RWPE2 (cell line): ENCODE data around the gene TNFRSF18.

Experiments used
- ATAC-seq: fragments of 200-7000 bp; cut with Tn5 transposase; 3 replicates; pipeline ENCODE4 v1.9.1; 2021; ENCODE audit warnings: low read depth
- DNase-seq: peaks from one replicate; pipeline ENCODE4 v3.0.0-alpha.2; 2020; ENCODE audit warnings: low spot score
- H3K27ac ChIP-seq: fragments of 450-650 bp; 2 replicates; pipeline ENCODE4 v1.5.1; 2017; ENCODE audit warnings: mild to moderate bottlenecking; ENCODE audit not compliant: poor library complexity, severe bottlenecking
- H3K27me3 ChIP-seq: fragments of 250-450 bp; sonication (Bioruptor Pico); 2 replicates; pipeline ENCODE4 v1.5.1; 2021; ENCODE audit warnings: mild to moderate bottlenecking, moderate library complexity; ENCODE audit not compliant: insufficient read depth, poor library complexity, severe bottlenecking
- H3K36me3 ChIP-seq: fragments of 250-450 bp; sonication (Bioruptor Pico); 2 replicates; pipeline ENCODE4 v1.5.1; 2020; ENCODE audit warnings: low read depth, mild to moderate bottlenecking, moderate library complexity
- H3K4me1 ChIP-seq: fragments of 250-450 bp; sonication (Bioruptor Pico); 2 replicates; pipeline ENCODE4 v1.5.1; 2021; ENCODE audit warnings: mild to moderate bottlenecking, moderate library complexity; ENCODE audit not compliant: insufficient read depth, poor library complexity, severe bottlenecking
- H3K4me3 ChIP-seq: fragments of 250-450 bp; sonication (Bioruptor Pico); 2 replicates; pipeline ENCODE4 v1.5.1; 2021; ENCODE audit warnings: mild to moderate bottlenecking, moderate library complexity; ENCODE audit not compliant: severe bottlenecking
- H3K9me3 ChIP-seq: fragments of 250-450 bp; sonication (Bioruptor Pico); 2 replicates; pipeline ENCODE4 v1.5.1; 2021; ENCODE audit warnings: mild to moderate bottlenecking, moderate library complexity; ENCODE audit not compliant: severe bottlenecking
- TF ChIP-seq, protein P1 (sequence below): fragments of 450-650 bp; IDR thresholded peaks from one replicate; pipeline ENCODE4 v1.5.1; 2017; ENCODE audit warnings: mild to moderate bottlenecking, moderate library complexity; ENCODE audit not compliant: poor library complexity, severe bottlenecking

TNFRSF18 gene

DNA sequence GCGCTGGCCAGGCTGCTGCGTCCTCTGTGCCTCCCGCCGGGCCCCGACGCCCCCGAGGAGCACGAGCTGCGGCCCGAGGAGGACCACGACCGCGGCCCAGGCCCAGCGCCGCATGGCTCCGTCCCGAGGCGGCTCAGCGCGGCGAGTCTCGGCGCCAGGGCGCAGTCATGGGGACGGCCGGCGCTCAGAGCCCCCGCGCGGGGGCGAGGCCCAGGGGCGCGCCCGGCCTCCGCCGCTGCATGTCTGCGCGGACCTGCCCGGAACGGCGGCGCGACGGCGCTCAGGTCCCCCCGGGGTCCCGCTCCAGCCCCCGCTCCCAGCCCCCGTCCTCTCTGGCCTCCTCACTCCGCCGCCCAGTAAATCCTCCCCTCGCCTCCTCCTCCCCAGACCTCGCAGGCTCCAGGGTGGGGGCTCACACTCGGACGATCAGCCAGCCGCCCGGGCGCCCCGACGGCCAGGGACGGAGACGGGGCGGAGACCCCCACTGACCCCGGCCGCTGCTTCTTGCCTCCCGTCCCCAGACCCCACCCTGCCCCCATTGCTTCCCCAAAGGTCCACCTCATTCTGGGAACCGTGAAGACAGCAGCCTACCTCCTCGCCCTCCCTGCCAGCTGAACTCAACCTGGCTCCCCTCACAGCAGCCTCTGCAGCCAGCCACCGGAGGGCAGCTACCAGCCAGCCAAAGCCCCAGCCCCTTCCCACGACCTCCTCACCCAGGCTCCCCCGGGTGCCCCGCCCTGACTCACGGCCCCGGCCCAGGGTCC lies 40.4 kb upstream of the TNFRSF18 start, which contains the start of gene C1QTNF12:
TSS of gene C1QTNF12 (minus strand) at position 146 of the 764 bp plus-strand sequence. CDS start at position 114, 32 bp downstream.
- Histone ChIP-seq H3K27ac (no peak within 1 kb of the TSS), H3K9me3 (no peaks in the 10 kb centered on the region), H3K4me3 (no peak within 1 kb of the TSS), H3K36me3 (no peaks in the 10 kb centered on the region), H3K4me1 (peaks cover 10% of the 10 kb centered on the region), H3K27me3 (no peaks in the 10 kb centered on the region)
- DNase-seq, result no peak
- ATAC-seq, result peak; percentile 20; the same call in 1 of the 3 replicates
- TF ChIP-seq, protein P1, sequence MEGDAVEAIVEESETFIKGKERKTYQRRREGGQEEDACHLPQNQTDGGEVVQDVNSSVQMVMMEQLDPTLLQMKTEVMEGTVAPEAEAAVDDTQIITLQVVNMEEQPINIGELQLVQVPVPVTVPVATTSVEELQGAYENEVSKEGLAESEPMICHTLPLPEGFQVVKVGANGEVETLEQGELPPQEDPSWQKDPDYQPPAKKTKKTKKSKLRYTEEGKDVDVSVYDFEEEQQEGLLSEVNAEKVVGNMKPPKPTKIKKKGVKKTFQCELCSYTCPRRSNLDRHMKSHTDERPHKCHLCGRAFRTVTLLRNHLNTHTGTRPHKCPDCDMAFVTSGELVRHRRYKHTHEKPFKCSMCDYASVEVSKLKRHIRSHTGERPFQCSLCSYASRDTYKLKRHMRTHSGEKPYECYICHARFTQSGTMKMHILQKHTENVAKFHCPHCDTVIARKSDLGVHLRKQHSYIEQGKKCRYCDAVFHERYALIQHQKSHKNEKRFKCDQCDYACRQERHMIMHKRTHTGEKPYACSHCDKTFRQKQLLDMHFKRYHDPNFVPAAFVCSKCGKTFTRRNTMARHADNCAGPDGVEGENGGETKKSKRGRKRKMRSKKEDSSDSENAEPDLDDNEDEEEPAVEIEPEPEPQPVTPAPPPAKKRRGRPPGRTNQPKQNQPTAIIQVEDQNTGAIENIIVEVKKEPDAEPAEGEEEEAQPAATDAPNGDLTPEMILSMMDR, result no peak

GRCh38 chr1:1245817-1246576 lies 39.6 kb upstream of the TNFRSF18 start:
- no peaks in the 10 kb centered on the region for H3K36me3 ChIP-seq
- no peak overlapping the region for H3K27ac ChIP-seq
- H3K9me3 ChIP-seq, result no peaks in the 10 kb centered on the region
- no peak for DNase-seq
- TF ChIP-seq, protein P1, result no peak
- no peak for ATAC-seq
- H3K27me3 ChIP-seq, result no peaks in the 10 kb centered on the region
- H3K4me1 ChIP-seq, result peaks cover 7% of the 10 kb centered on the region
- no peak overlapping the region for H3K4me3 ChIP-seq

DNA sequence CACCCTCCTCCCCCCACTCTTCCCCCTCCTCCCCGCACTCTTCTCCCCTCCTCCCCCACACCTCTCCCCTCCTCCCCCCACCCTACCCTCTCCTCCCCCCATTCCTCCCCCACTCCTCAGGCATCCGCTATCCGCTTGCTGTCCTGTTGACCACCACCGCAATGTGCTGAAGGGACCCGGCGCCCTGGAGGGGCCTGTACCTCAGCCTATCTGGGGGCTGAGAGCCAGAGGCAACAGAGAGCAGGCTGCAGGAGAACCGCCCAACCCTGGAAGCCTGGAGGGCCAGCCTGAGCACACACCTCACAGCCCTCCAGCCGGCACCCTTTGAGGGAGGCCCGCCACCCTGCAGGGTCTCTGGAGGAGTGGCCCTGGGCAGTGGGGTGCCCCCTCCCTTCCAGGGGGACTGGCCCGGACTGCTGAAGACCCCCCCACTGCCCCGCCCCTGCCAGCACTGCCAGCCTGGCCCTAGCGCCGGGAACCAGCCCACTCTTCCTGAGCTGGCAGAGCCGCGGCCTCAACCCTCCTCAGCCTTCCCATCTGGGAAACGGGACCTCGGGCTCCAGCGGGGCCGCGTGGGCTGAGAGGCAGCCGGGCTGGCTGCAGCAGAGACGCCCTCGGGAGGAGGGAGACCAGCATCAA lies 38.9 kb upstream of the TNFRSF18 start:
- ATAC-seq, result no peak
- TF ChIP-seq, protein P1, result no peak
- Histone ChIP-seq H3K4me3 (no peak overlapping the region), H3K4me1 (peaks cover under 1% of the 10 kb centered on the region), H3K9me3 (no peaks in the 10 kb centered on the region), H3K27me3 (no peaks in the 10 kb centered on the region), H3K27ac (no peak overlapping the region), H3K36me3 (no peaks in the 10 kb centered on the region)
- no peak for DNase-seq

GRCh38 chr1:1244192-1244811 lies 37.9 kb upstream of the TNFRSF18 start:
- Histone ChIP-seq H3K9me3 (no peaks in the 10 kb centered on the region), H3K27me3 (no peaks in the 10 kb centered on the region), H3K4me3 (no peak overlapping the region), H3K4me1 (no peaks in the 10 kb centered on the region), H3K36me3 (no peaks in the 10 kb centered on the region), H3K27ac (no peak overlapping the region)
- TF ChIP-seq, protein P1, result no peak
- ATAC-seq (no peak), DNase-seq (no peak)
